GM23338 (cell line): ENCODE results near the gene MME.
"Not testable (repeated sequence)": the region's sequence is repeated elsewhere in the genome, so short reads cannot be mapped to it uniquely, and the experiment has no call there.

Experiments used
- EZH2 ChIP-seq: fragments of 200-600 bp; sonication (generic); IDR thresholded peaks from one replicate; pipeline ENCODE4 v1.8.0; 2017; ENCODE audit warnings: antibody characterized with exemption, mild to moderate bottlenecking, low read depth; ENCODE audit not compliant: unreplicated experiment
- NANOG ChIP-seq: IDR thresholded peaks from 2 replicates; pipeline ENCODE4 v1.6.1; 2016; ENCODE audit warnings: antibody characterized with exemption, borderline replicate concordance
- POLR2AphosphoS5 ChIP-seq: IDR thresholded peaks from 2 replicates; pipeline ENCODE4 v1.6.1; 2016; ENCODE audit warnings: antibody characterized with exemption, low read depth
- ZNF114 ChIP-seq: fragments of 250-450 bp; sonication (Bioruptor Pico); IDR thresholded peaks from 2 replicates; pipeline ENCODE4 v1.5.0; 2020; ENCODE audit warnings: mild to moderate bottlenecking, moderate library complexity
- TF ChIP-seq, protein P1 (sequence below), 2 experiments: fragments of 200-600 bp in 1 of 2; sonication (generic) in 1 of 2; conservative IDR thresholded peaks; 2 replicates each; pipeline versions ENCODE4 v1.5.1 to v1.6.1; 2016 to 2017; ENCODE audit warnings: antibody characterized with exemption in 2 of 2, low read depth in 2 of 2, mild to moderate bottlenecking in 2 of 2, moderate library complexity in 1 of 2
- TF ChIP-seq, protein P2 (sequence below): IDR thresholded peaks from one replicate; pipeline ENCODE4 v1.6.1; 2018; ENCODE audit warnings: antibody characterized with exemption; ENCODE audit not compliant: unreplicated experiment

DNA sequence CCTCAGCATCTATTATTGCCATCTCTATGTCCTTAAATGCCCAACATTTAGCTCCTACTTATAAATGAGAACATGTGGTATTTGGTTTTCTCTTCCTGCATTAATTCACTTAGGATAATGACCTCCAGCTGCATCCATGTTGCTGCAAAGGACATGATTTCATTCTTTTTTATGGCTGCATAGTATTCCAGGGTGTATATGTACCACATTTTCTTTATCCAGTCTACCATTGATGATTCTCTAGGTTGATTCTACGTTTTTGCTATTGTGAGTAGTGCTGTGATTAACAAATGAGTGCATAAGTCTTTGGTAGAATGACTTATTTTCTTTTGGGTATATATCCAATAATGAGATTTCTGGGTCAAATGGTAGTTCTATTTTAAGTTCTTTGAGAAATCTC, 54.2 kb downstream of the MME start:
- TF ChIP-seq, protein P1, sequence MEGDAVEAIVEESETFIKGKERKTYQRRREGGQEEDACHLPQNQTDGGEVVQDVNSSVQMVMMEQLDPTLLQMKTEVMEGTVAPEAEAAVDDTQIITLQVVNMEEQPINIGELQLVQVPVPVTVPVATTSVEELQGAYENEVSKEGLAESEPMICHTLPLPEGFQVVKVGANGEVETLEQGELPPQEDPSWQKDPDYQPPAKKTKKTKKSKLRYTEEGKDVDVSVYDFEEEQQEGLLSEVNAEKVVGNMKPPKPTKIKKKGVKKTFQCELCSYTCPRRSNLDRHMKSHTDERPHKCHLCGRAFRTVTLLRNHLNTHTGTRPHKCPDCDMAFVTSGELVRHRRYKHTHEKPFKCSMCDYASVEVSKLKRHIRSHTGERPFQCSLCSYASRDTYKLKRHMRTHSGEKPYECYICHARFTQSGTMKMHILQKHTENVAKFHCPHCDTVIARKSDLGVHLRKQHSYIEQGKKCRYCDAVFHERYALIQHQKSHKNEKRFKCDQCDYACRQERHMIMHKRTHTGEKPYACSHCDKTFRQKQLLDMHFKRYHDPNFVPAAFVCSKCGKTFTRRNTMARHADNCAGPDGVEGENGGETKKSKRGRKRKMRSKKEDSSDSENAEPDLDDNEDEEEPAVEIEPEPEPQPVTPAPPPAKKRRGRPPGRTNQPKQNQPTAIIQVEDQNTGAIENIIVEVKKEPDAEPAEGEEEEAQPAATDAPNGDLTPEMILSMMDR (conservative IDR thresholded peaks at IDR 0.05; ENCODE audit: low read depth in 2 of 2) = not testable (repeated sequence)
- TF ChIP-seq EZH2; NANOG; POLR2AphosphoS5; ZNF114 (CRISPR knock-in tag): not testable (repeated sequence)
- TF ChIP-seq, protein P2, sequence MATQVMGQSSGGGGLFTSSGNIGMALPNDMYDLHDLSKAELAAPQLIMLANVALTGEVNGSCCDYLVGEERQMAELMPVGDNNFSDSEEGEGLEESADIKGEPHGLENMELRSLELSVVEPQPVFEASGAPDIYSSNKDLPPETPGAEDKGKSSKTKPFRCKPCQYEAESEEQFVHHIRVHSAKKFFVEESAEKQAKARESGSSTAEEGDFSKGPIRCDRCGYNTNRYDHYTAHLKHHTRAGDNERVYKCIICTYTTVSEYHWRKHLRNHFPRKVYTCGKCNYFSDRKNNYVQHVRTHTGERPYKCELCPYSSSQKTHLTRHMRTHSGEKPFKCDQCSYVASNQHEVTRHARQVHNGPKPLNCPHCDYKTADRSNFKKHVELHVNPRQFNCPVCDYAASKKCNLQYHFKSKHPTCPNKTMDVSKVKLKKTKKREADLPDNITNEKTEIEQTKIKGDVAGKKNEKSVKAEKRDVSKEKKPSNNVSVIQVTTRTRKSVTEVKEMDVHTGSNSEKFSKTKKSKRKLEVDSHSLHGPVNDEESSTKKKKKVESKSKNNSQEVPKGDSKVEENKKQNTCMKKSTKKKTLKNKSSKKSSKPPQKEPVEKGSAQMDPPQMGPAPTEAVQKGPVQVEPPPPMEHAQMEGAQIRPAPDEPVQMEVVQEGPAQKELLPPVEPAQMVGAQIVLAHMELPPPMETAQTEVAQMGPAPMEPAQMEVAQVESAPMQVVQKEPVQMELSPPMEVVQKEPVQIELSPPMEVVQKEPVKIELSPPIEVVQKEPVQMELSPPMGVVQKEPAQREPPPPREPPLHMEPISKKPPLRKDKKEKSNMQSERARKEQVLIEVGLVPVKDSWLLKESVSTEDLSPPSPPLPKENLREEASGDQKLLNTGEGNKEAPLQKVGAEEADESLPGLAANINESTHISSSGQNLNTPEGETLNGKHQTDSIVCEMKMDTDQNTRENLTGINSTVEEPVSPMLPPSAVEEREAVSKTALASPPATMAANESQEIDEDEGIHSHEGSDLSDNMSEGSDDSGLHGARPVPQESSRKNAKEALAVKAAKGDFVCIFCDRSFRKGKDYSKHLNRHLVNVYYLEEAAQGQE = not testable (repeated sequence)
